Middle frontal gyrus (tissue), 1 donor: Measurements from ENCODE around the gene TMEM184A.

Source experiments
- DNase-seq: peaks from one replicate; pipeline ENCODE4 v3.0.0-alpha.2; 2015; ENCODE audit warnings: low spot score; ENCODE audit errors: extremely low spot score

TMEM184A gene

GRCh38 chr7:1553512-1554210 is 2.3 kb downstream of the TMEM184A start:
- no peak for DNase-seq

- DNase-seq: no peak
Observed at GRCh38 chr7:1552200-1552599, 3.8 kb downstream of the TMEM184A start.

GRCh38 chr7:1550846-1551155 is 5.2 kb downstream of the TMEM184A start:
- no peak for DNase-seq

- no peak for DNase-seq
Observed at GRCh38 chr7:1550005-1550845, 5.8 kb downstream of the TMEM184A start.

GRCh38 chr7:1549357-1550004 is 6.5 kb downstream of the TMEM184A start:
- no peak for DNase-seq

GRCh38 chr7:1548944-1549343 is 7.1 kb downstream of the TMEM184A start:
- no peak for DNase-seq

- no peak for DNase-seq
Observed at GRCh38 chr7:1548438-1548831, 7.6 kb downstream of the TMEM184A start.

- DNase-seq: no peak
Observed at GRCh38 chr7:1547777-1548437, 8.1 kb downstream of the TMEM184A start.

- no peak for DNase-seq
Observed at GRCh38 chr7:1546909-1547776, 8.9 kb downstream of the TMEM184A start.

GRCh38 chr7:1546274-1546908 is 9.6 kb downstream of the TMEM184A start:
- no peak for DNase-seq

- no peak for DNase-seq
Observed at GRCh38 chr7:1545417-1546246, 10.4 kb downstream of the TMEM184A start.

- DNase-seq: no peak
Observed at GRCh38 chr7:1544896-1545416, 11.0 kb downstream of the TMEM184A start.

- no peak for DNase-seq
Observed at GRCh38 chr7:1544178-1544895, 11.7 kb downstream of the TMEM184A start.

GRCh38 chr7:1543826-1544177 is 12.2 kb downstream of the TMEM184A start:
- DNase-seq: no peak

- DNase-seq: no peak
Observed at GRCh38 chr7:1542841-1543747, 12.9 kb downstream of the TMEM184A start.

GRCh38 chr7:1542329-1542728 is 13.7 kb downstream of the TMEM184A start:
- DNase-seq: no peak

GRCh38 chr7:1541431-1542162 is 14.4 kb downstream of the TMEM184A start:
- DNase-seq: no peak
